Suprapubic skin (tissue), 4 donors: ENCODE results near the gene CDHR3.

ENCODE experiments used
- EP300 ChIP-seq: sonication (generic); formaldehyde crosslinking; IDR thresholded peaks from one replicate; pipeline ENCODE4 v1.6.1; 2017; ENCODE audit warnings: antibody characterized with exemption
- POLR2AphosphoS5 ChIP-seq, 3 donors: sonication (generic); formaldehyde crosslinking; IDR thresholded peaks; one replicate each; pipeline ENCODE4 v1.6.1; 2017; ENCODE audit warnings: antibody characterized with exemption in 3 of 3
- TF ChIP-seq, protein P1 (sequence below), 2 donors: fragments of 200-600 bp in 1 of 2; fragments of 450-650 bp in 1 of 2; sonication (generic) in 1 of 2; IDR thresholded peaks; one replicate each; pipeline ENCODE4 v1.5.1; 2016 to 2019; ENCODE audit warnings: antibody characterized with exemption in 2 of 2, mild to moderate bottlenecking in 1 of 2, moderate library complexity in 1 of 2

DNA sequence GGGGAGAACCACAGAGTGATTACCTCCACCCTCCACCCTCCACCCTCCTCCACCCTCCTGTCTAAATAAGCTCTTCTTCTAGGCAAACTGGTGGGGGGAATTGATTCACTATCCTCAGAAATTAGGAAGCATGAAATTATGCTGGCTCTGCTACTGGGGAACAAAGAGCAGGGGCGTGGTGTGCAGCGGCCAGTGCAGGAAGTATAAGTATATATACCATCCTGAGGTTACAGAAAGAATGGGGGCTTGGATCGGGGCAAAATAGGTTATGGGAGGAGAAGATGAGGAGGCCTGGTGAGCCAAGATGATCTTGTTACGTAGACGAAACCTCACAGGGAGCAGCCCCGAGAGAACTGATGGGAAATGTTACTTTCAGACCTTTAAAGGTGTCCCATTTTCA is 100.0 kb downstream of the CDHR3 start:
- TF ChIP-seq, protein P1, sequence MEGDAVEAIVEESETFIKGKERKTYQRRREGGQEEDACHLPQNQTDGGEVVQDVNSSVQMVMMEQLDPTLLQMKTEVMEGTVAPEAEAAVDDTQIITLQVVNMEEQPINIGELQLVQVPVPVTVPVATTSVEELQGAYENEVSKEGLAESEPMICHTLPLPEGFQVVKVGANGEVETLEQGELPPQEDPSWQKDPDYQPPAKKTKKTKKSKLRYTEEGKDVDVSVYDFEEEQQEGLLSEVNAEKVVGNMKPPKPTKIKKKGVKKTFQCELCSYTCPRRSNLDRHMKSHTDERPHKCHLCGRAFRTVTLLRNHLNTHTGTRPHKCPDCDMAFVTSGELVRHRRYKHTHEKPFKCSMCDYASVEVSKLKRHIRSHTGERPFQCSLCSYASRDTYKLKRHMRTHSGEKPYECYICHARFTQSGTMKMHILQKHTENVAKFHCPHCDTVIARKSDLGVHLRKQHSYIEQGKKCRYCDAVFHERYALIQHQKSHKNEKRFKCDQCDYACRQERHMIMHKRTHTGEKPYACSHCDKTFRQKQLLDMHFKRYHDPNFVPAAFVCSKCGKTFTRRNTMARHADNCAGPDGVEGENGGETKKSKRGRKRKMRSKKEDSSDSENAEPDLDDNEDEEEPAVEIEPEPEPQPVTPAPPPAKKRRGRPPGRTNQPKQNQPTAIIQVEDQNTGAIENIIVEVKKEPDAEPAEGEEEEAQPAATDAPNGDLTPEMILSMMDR (IDR thresholded peaks at IDR 0.05): no peak
- TF ChIP-seq POLR2AphosphoS5 (IDR thresholded peaks at IDR 0.05) (no peak), EP300 (no peak)
